ENCODE measurements around the gene RFX7.

- TF ChIP-seq KLF8 (tag by site-specific recombination; IDR thresholded peaks at IDR 0.05): no peak
- TF ChIP-seq ZNF221 (tag by site-specific recombination; IDR thresholded peaks at IDR 0.05; ENCODE audit: borderline replicate concordance): no peak
- no peak for TF ChIP-seq ZNF423 (tag by site-specific recombination; IDR thresholded peaks at IDR 0.05)
- no peak for TF ChIP-seq CTCF (tag by site-specific recombination; IDR thresholded peaks at IDR 0.05)
- TF ChIP-seq MEIS1 (CRISPR knock-in tag; IDR thresholded peaks at IDR 0.05; ENCODE audit: borderline replicate concordance): no peak
- no peak for TF ChIP-seq ZNF18 (tag by site-specific recombination; IDR thresholded peaks at IDR 0.05)
- no peak for TF ChIP-seq ZNF2 (tag by site-specific recombination; IDR thresholded peaks at IDR 0.05)
- TF ChIP-seq ZBTB1 (tag by site-specific recombination; IDR thresholded peaks at IDR 0.05): no peak
- no peak for TF ChIP-seq ZBTB10 (tag by site-specific recombination; IDR thresholded peaks at IDR 0.05)
- TF ChIP-seq INSM2 (tag by site-specific recombination; IDR thresholded peaks at IDR 0.05): no peak
- TF ChIP-seq ZNF292 (tag by site-specific recombination; IDR thresholded peaks at IDR 0.05; ENCODE audit: borderline replicate concordance, low read depth): no peak
These were observed 78.4 kb downstream of the RFX7 start for GRCh38 chr15:56165234-56165633.

Data from HEK293 (cell line).